HEK293T (cell line): ENCODE results near the gene STYXL1.

ENCODE experiments used
- BHLHE40 ChIP-seq: fragments of 450-650 bp; IDR thresholded peaks from 2 replicates; pipeline ENCODE4 v1.6.1; 2016; ENCODE audit warnings: mild to moderate bottlenecking, moderate library complexity, borderline replicate concordance
- ELF4 ChIP-seq: fragments of 450-650 bp; IDR thresholded peaks from 2 replicates; pipeline ENCODE4 v1.6.1; 2017; ENCODE audit warnings: antibody characterized with exemption
- FOXA1 ChIP-seq: fragments of 450-650 bp; IDR thresholded peaks from 2 replicates; pipeline ENCODE4 v1.6.1; 2016; ENCODE audit warnings: mild to moderate bottlenecking
- FOXK2 ChIP-seq: fragments of 450-650 bp; IDR thresholded peaks from 2 replicates; pipeline ENCODE4 v1.6.1; 2016; ENCODE audit warnings: mild to moderate bottlenecking
- FOXM1 ChIP-seq: fragments of 450-650 bp; IDR thresholded peaks from 2 replicates; pipeline ENCODE4 v1.6.1; 2017; ENCODE audit warnings: mild to moderate bottlenecking, borderline replicate concordance
- HDGF ChIP-seq: fragments of 450-650 bp; IDR thresholded peaks from 2 replicates; pipeline ENCODE4 v1.6.1; 2017; ENCODE audit warnings: antibody characterized with exemption, borderline replicate concordance
- LEF1 ChIP-seq: fragments of 450-650 bp; IDR thresholded peaks from 2 replicates; pipeline ENCODE4 v1.6.1; 2017; ENCODE audit warnings: mild to moderate bottlenecking, borderline replicate concordance
- NFRKB ChIP-seq: fragments of 450-650 bp; IDR thresholded peaks from 2 replicates; pipeline ENCODE4 v1.6.1; 2016; ENCODE audit warnings: mild to moderate bottlenecking, moderate library complexity
- PKNOX1 ChIP-seq: fragments of 450-650 bp; IDR thresholded peaks from 2 replicates; pipeline ENCODE4 v1.6.1; 2016
- SP1 ChIP-seq: fragments of 450-650 bp; IDR thresholded peaks from 2 replicates; pipeline ENCODE4 v1.6.1; 2017
- SUZ12 ChIP-seq: fragments of 450-650 bp; IDR thresholded peaks from 2 replicates; pipeline ENCODE4 v1.6.1; 2016; ENCODE audit warnings: mild to moderate bottlenecking
- TARDBP ChIP-seq: fragments of 450-650 bp; IDR thresholded peaks from 2 replicates; pipeline ENCODE4 v1.6.1; 2016
- ZNF384 ChIP-seq: fragments of 450-650 bp; IDR thresholded peaks from 2 replicates; pipeline ENCODE4 v1.6.1; 2016

GRCh38 chr7:75971309-75971960 is 76.4 kb downstream of the STYXL1 start:
- no peak for TF ChIP-seq FOXM1
- no peak for TF ChIP-seq ELF4
- TF ChIP-seq PKNOX1 = no peak
- TF ChIP-seq SUZ12 = no peak
- no peak for TF ChIP-seq FOXK2
- TF ChIP-seq HDGF = no peak
- no peak for TF ChIP-seq LEF1
- no peak for TF ChIP-seq BHLHE40
- TF ChIP-seq TARDBP = no peak
- no peak for TF ChIP-seq NFRKB
- no peak for TF ChIP-seq FOXA1
- no peak for TF ChIP-seq ZNF384
- no peak for TF ChIP-seq SP1
